AG04450 (cell line): ENCODE data around the gene C10orf120. TPM values are rescaled to one million over a fixed set of nuclear protein-coding genes. Genes with fewer than 3 reads are reported as not detected.

Experiments
- CTCF ChIA-PET: fragments of 300-600, 350-600 bp; formaldehyde crosslinking; extraction: SDS; loops from one replicate; lab custom pipeline; 2022; ENCODE audit warnings: antibody characterized with exemption, inconsistent platforms; lab: Charles Lee
- POLR2A ChIA-PET: fragments of 350-600 bp; formaldehyde crosslinking; extraction: SDS; loops from one replicate; lab custom pipeline; 2021; ENCODE audit warnings: antibody characterized with exemption, inconsistent platforms; lab: Yijun Ruan, JAX
- DNase-seq: peaks from one replicate; pipeline ENCODE4 v3.0.0-alpha.2; 2011; ENCODE audit warnings: low read depth, low spot score
- H3K27ac ChIP-seq: one replicate; pipeline ENCODE4 v1.5.1; 2012; ENCODE audit warnings: low read depth, low read length, control low read depth
- H3K27me3 ChIP-seq: one replicate; pipeline ENCODE4 v1.6.0; 2012; ENCODE audit warnings: low read length; ENCODE audit not compliant: control insufficient read depth, insufficient read depth
- H3K4me3 ChIP-seq: 2 replicates; pipeline ENCODE4 v1.5.1; 2011; ENCODE audit warnings: mild to moderate bottlenecking, low read depth, low read length, control low read depth
- H3K9me3 ChIP-seq: 2 replicates; pipeline ENCODE4 v1.5.1; 2012; ENCODE audit warnings: low read length; ENCODE audit not compliant: control insufficient read depth, insufficient read depth
- CTCF ChIP-seq: IDR thresholded peaks from 2 replicates; pipeline ENCODE4 v1.5.1; 2011; ENCODE audit warnings: low read depth, low read length, control low read depth, inconsistent platforms
- polyA plus RNA-seq: library from polyadenylated mRNA; depleted of rRNA; stranded (reverse); fragments of >200 nt; gene quantifications from 2 replicates; pipeline ENCODE4 v1.2.3, GENCODE V29; 2011

C10orf120 gene
- polyA plus RNA-seq, 1 experiment: not detected

DNA sequence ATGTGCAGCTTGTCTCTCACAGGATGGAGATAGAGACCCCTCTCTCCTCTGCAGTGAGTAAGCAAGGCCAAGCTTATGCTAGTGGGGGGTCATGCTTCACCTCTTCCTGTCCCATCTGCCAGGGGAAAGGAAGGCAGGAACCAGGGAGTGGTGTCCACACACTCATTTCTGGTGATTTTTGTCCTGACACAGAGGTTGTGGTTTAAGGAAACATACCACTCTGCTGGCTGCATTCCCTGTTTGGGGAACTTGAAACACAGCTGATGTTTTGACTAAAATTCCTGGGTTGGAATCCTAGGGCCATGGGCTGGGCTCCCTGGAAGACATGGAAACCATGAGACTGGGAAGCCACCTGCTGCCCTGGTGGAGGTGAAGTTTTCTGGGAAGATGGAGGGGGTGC lies 21.4 kb downstream of the C10orf120 start:
- POLR2A ChIA-PET: no interaction called here
- TF ChIP-seq CTCF: no peak
- DNase-seq: no peak
- H3K27ac ChIP-seq: no peak overlapping the region
- no peaks in the 10 kb centered on the region for H3K27me3 ChIP-seq
- no peak overlapping the region for H3K4me3 ChIP-seq
- CTCF ChIA-PET: no interaction called here
- H3K9me3 ChIP-seq: no peaks in the 10 kb centered on the region

GRCh38 chr10:122675278-122675677 lies 24.4 kb downstream of the C10orf120 start:
- Histone ChIP-seq H3K9me3 (no peaks in the 10 kb centered on the region), H3K4me3 (no peak overlapping the region), H3K27ac (no peak overlapping the region), H3K27me3 (no peaks in the 10 kb centered on the region)
- no peak for TF ChIP-seq CTCF
- ChIA-PET POLR2A (no interaction called here), CTCF (no interaction called here)
- DNase-seq: no peak

DNA sequence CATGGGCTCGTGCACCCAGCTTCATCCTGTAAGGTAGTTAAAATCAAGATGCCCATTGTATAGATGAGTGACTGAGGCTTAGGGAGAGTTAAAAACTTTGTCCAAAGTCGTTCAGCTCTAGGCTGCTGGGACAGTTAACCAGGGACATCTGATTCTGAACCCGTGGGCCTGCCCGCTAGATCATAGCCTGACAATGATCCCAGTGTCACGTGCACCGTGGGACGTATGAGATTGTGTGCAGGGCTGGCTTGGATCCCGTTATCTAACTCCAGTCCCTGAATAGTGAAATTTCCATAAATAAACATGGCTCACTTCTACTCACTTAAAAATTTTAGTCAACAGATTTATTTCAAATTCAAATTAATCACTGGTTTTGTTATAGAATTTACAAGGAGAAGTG lies 24.9 kb downstream of the C10orf120 start:
- TF ChIP-seq CTCF: no peak
- DNase-seq: no peak
- Histone ChIP-seq H3K27me3 (no peaks in the 10 kb centered on the region), H3K4me3 (no peak overlapping the region), H3K27ac (no peak overlapping the region), H3K9me3 (no peaks in the 10 kb centered on the region)
- ChIA-PET CTCF (no interaction called here), POLR2A (no interaction called here)

- DNase-seq: no peak
- Histone ChIP-seq H3K27ac (no peak overlapping the region), H3K4me3 (no peak overlapping the region), H3K27me3 (no peaks in the 10 kb centered on the region), H3K9me3 (no peaks in the 10 kb centered on the region)
- ChIA-PET POLR2A (no interaction called here), CTCF (no interaction called here)
- no peak for TF ChIP-seq CTCF
Measured at GRCh38 chr10:122673731-122674130, 25.9 kb downstream of the C10orf120 start.

GRCh38 chr10:122673269-122673668 lies 26.4 kb downstream of the C10orf120 start:
- ChIA-PET CTCF (interaction anchor here (1.2 kb wide), 1 partner anchor 108 kb away, joined by 3 read pairs; no protein-coding TSS in a partner anchor), POLR2A (no interaction called here)

More at GRCh38 chr10:122673269-122673668, 26.4 kb downstream of the C10orf120 start:
- Histone ChIP-seq H3K27ac (no peak overlapping the region), H3K27me3 (no peaks in the 10 kb centered on the region), H3K4me3 (no peak overlapping the region), H3K9me3 (no peaks in the 10 kb centered on the region)
- DNase-seq: no peak
- TF ChIP-seq CTCF: no peak
